Sigmoid colon (tissue), 7 donors: ENCODE data around the gene ZNF175. TPM values are rescaled to one million over a fixed set of nuclear protein-coding genes. Genes with fewer than 3 reads are reported as not detected.

Source experiments
- DNase-seq: peaks from one replicate; pipeline ENCODE4 v3.0.0-alpha.2; 2019
- H3K27ac ChIP-seq, 4 donors: fragments of 200-600 bp; sonication (generic); one replicate each; pipeline ENCODE4 v1.5.1; 2016 to 2019; ENCODE audit warnings: mild to moderate bottlenecking in 1 of 4
- H3K27me3 ChIP-seq, 3 donors: fragments of 200-600 bp; sonication (generic); one replicate each; pipeline ENCODE4 v1.5.1; 2019; ENCODE audit warnings: mild to moderate bottlenecking in 1 of 3
- H3K36me3 ChIP-seq, 4 donors: fragments of 200-600 bp; sonication (generic); one replicate each; pipeline ENCODE4 v1.5.1; 2016 to 2019
- H3K4me1 ChIP-seq, 4 donors: fragments of 200-600 bp; sonication (generic); one replicate each; pipeline ENCODE4 v1.5.1; 2017 to 2019
- H3K4me3 ChIP-seq, 4 donors: fragments of 200-600 bp; sonication (generic); one replicate each; pipeline ENCODE4 v1.5.1; 2017 to 2019; ENCODE audit warnings: mild to moderate bottlenecking in 2 of 4, moderate library complexity in 1 of 4
- H3K9me3 ChIP-seq, 4 donors: fragments of 200-600 bp in 3 of 4; sonication (generic) in 3 of 4; one replicate each; pipeline versions ENCODE4 v1.5.1 to v1.6.1; 2013 to 2019
- EP300 ChIP-seq, 4 donors: sonication (generic); formaldehyde crosslinking; IDR thresholded peaks; one replicate each; pipeline ENCODE4 v1.6.1; 2017; ENCODE audit warnings: antibody characterized with exemption in 4 of 4
- POLR2A ChIP-seq, 2 donors: fragments of 450-650 bp; IDR thresholded peaks; one replicate each; pipeline ENCODE4 v1.6.1; 2016; ENCODE audit warnings: antibody characterized with exemption in 2 of 2, mild to moderate bottlenecking in 2 of 2, moderate library complexity in 2 of 2
- POLR2AphosphoS5 ChIP-seq, 4 donors: sonication (generic); formaldehyde crosslinking; IDR thresholded peaks; one replicate each; pipeline ENCODE4 v1.6.1; 2017; ENCODE audit warnings: antibody characterized with exemption in 4 of 4
- WGBS, 2 donors: extraction: QIAGEN DNeasy Blood & Tissue Kit; methylation state at CpG; one replicate each; pipeline ENCODE4 v1.1.7; 2013; 5-methylcytosine and 5-hydroxymethylcytosine counted together
- intact Hi-C: fragments of 100-400 bp; cut with DNase I; formaldehyde crosslinking; loops from one replicate; pipeline ENCODE4 v1.15.1; 2023
- polyA plus RNA-seq, 3 donors: library from polyadenylated mRNA; stranded (reverse); fragments of 200-250 nt; gene quantifications; one replicate each; pipeline ENCODE4 v1.2.3, GENCODE V29; 2013
- total RNA-seq, 4 donors: library from RNA; depleted of rRNA; stranded (reverse); fragments of >200 nt; gene quantifications; one replicate each; pipeline ENCODE4 v1.1.0, GENCODE V29; 2016
- TF ChIP-seq, protein P1 (sequence below), 4 experiments: fragments of 450-650 bp in 3 of 4; fragments of 200-600 bp in 1 of 4; IDR thresholded peaks; one replicate each; pipeline ENCODE4 v1.5.1; 2016 to 2019; ENCODE audit warnings: antibody characterized with exemption in 4 of 4, mild to moderate bottlenecking in 3 of 4, moderate library complexity in 2 of 4
- donor health status: healthy with polysubstance abuse.
- donor health status: Bipolar disorder and iron deficiency.
- donor health status: healthy.

ZNF175 gene
- total and polyA plus RNA-seq, 7 donors, result 1.4 to 5.8 (median 3.6) TPM

DNA sequence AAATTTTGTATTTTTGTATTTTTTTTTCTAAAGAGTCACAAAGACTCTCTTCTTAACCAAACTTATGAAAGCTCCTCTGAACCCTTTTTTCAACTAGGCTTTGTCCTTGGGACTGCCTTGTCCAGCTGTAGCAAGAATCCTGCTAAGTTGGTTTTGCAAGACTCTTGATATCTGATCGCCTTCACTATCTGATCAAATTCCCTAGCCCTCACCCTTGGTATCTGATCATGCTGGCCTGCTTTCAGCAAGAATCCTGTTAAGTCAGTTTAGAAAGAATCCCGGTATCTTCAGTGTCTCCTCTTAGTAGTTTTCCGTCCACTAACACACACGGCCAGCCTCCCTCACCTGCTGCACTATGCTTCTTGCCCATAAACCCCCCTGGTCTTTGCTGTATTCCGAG is 61.0 kb downstream of the ZNF175 start:
- DNase-seq, result no peak
- intact Hi-C loops, result no loop called here
- H3K27me3 ChIP-seq, result peaks cover 0 to 14% (median 3%) of the 10 kb centered on the region in 3 donors

DNA sequence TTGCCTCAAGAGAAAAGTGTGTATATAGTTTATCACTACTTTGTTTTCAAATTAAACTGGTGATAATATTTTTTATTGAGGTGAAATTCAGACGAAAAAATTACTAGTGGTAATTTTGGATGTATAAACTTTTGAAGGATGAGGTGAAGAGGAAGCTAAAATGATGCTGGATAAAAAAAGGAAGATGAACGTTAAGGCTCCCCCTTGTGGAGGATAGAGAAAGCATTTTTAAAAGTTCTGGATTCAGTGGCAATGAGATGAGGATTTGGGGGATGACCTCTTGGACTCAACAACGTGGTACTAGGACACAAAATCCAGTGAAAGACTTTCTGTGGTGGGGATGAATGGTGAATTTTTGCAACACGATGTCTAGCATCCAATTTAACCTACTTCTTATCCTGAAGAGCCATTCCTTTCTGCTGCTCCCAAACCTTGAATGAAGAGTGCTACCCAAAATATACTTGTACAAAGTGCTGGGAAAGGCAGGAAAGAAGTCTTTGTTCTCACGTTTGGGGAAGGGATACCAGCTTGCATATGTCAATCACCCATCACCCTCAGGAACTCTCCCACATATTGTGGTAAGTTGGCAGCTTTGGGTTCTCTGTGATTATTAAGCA is 66.4 kb downstream of the ZNF175 start:
- Histone ChIP-seq H3K27me3 (peaks cover 0 to 12% (median 3%) of the 10 kb centered on the region in 3 donors), H3K36me3 (no peaks in the 10 kb centered on the region), H3K4me3 (no peak overlapping the region), H3K27ac (no peak overlapping the region), H3K9me3 (peaks cover 0 to 5% (median 0%) of the 10 kb centered on the region in 4 donors), H3K4me1 (no peaks in the 10 kb centered on the region)
- WGBS, 2 donors, result 19 to 23% methylated on average over 5 of the region's 5 CpGs
- no peak for DNase-seq
- TF ChIP-seq, protein P1, sequence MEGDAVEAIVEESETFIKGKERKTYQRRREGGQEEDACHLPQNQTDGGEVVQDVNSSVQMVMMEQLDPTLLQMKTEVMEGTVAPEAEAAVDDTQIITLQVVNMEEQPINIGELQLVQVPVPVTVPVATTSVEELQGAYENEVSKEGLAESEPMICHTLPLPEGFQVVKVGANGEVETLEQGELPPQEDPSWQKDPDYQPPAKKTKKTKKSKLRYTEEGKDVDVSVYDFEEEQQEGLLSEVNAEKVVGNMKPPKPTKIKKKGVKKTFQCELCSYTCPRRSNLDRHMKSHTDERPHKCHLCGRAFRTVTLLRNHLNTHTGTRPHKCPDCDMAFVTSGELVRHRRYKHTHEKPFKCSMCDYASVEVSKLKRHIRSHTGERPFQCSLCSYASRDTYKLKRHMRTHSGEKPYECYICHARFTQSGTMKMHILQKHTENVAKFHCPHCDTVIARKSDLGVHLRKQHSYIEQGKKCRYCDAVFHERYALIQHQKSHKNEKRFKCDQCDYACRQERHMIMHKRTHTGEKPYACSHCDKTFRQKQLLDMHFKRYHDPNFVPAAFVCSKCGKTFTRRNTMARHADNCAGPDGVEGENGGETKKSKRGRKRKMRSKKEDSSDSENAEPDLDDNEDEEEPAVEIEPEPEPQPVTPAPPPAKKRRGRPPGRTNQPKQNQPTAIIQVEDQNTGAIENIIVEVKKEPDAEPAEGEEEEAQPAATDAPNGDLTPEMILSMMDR (IDR thresholded peaks at IDR 0.05), result peak in 1 of 4 experiments; percentile 27
- no peak for TF ChIP-seq POLR2A (IDR thresholded peaks at IDR 0.05)
- intact Hi-C loops, result no loop called here

More for the DNA sequence above, 61.0 kb downstream of the ZNF175 start:
- Histone ChIP-seq H3K36me3 (no peaks in the 10 kb centered on the region), H3K27ac (no peak overlapping the region), H3K4me1 (no peaks in the 10 kb centered on the region), H3K4me3 (no peak overlapping the region), H3K9me3 (peaks cover 0 to 5% (median 0%) of the 10 kb centered on the region in 4 donors)
- WGBS, 2 donors, result 76 to 85% methylated on average over 5 of the region's 5 CpGs
- TF ChIP-seq EP300 (IDR thresholded peaks at IDR 0.05) (no peak), POLR2AphosphoS5 (IDR thresholded peaks at IDR 0.05) (no peak), POLR2A (IDR thresholded peaks at IDR 0.05) (no peak)
- TF ChIP-seq, protein P1 (IDR thresholded peaks at IDR 0.05), result no peak

DNA sequence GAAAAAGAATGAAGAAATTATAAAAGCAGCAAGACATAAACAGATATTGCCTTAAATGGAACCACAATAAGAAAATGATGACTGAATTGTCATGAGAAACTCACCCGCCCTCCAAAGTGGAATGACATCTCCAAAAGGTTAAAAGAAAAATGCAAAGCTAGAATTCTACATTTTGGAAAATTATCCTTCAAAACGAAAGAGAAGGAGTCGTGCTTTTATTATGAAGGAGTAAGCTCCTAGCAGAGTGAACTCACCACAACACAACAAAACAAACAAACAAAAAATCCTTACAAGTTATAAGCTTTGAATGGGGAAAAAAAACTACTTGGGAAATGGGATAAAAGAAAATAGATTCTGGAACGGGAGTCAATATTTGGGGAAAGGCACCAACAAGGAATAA is 68.8 kb downstream of the ZNF175 start:
- TF ChIP-seq, protein P1 (IDR thresholded peaks at IDR 0.05), result no peak
- no peak for TF ChIP-seq EP300 (IDR thresholded peaks at IDR 0.05)
- no peak for TF ChIP-seq POLR2A (IDR thresholded peaks at IDR 0.05)
- no peak for TF ChIP-seq POLR2AphosphoS5 (IDR thresholded peaks at IDR 0.05)
- Histone ChIP-seq H3K4me1 (no peaks in the 10 kb centered on the region), H3K27me3 (peaks cover 0 to 24% (median 15%) of the 10 kb centered on the region in 3 donors), H3K27ac (no peak overlapping the region), H3K4me3 (no peak overlapping the region), H3K36me3 (no peaks in the 10 kb centered on the region), H3K9me3 (peaks cover 0 to 5% (median 0%) of the 10 kb centered on the region in 4 donors)
- intact Hi-C loops, result no loop called here
- no peak for DNase-seq
- 73 to 86% methylated on average over 4 of the region's 4 CpGs for WGBS, 2 donors

DNA sequence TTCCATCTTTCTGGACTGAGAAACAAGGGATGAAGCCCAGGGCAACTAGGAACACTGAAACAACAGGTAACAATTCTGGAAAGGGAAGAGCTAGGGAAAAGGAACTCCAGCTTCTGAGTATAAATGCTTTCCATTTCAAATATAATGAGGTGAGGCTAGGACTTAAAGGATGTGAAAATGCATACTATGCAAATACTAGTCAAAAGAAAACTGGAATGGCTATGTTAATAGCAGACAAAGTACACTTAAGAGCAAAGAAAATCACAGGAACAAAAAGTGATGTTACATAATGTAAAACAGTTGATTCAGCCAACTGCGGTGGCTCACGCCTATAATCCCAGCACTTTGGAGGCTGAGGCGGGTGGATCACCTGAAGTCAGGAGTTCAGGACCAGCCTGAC is 69.3 kb downstream of the ZNF175 start:
- no peak overlapping the region for H3K4me3 ChIP-seq
- no peaks in the 10 kb centered on the region for H3K36me3 ChIP-seq
- no peak overlapping the region for H3K27ac ChIP-seq
- TF ChIP-seq EP300 (IDR thresholded peaks at IDR 0.05) (no peak), POLR2A (IDR thresholded peaks at IDR 0.05) (no peak), POLR2AphosphoS5 (IDR thresholded peaks at IDR 0.05) (no peak)
- TF ChIP-seq, protein P1 (IDR thresholded peaks at IDR 0.05), result no peak
- H3K4me1 ChIP-seq, result no peaks in the 10 kb centered on the region
- DNase-seq, result no peak
- intact Hi-C loops, result no loop called here
- peaks cover 0 to 24% (median 15%) of the 10 kb centered on the region in 3 donors for H3K27me3 ChIP-seq
- WGBS, 2 donors, result 87 to 91% methylated on average over 3 of the region's 3 CpGs
- peaks cover 0 to 5% (median 0%) of the 10 kb centered on the region in 4 donors for H3K9me3 ChIP-seq

DNA sequence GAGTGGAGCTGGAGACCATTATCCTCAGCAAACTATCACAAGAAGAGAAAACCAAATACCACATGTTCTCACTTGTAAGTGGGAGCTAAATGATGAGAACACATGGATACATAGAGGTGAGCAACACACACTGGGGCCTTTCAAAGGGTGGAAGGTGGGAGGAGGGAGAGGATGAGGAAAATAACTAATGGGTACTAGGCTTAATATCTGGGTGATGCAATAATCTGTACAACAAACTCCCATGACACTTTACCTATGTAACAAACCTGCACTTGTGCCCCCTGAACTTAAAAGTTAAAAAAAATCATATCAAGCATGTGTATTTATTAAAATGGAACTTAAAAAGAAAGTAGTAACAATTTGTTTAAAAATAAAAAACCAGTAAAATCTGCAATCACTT is 70.6 kb downstream of the ZNF175 start:
- intact Hi-C loops, result no loop called here
- no peak for DNase-seq
- TF ChIP-seq EP300 (IDR thresholded peaks at IDR 0.05), result no peak
- TF ChIP-seq, protein P1 (IDR thresholded peaks at IDR 0.05), result no peak
- no peak for TF ChIP-seq POLR2AphosphoS5 (IDR thresholded peaks at IDR 0.05)
- TF ChIP-seq POLR2A (IDR thresholded peaks at IDR 0.05), result no peak
- H3K36me3 ChIP-seq, result no peaks in the 10 kb centered on the region
- no peak overlapping the region for H3K27ac ChIP-seq
- H3K27me3 ChIP-seq, result peaks cover 0 to 24% (median 12%) of the 10 kb centered on the region in 3 donors
- H3K4me1 ChIP-seq, result no peaks in the 10 kb centered on the region
- no peak overlapping the region for H3K4me3 ChIP-seq
- H3K9me3 ChIP-seq, result peaks cover 0 to 3% (median 0%) of the 10 kb centered on the region in 4 donors
